Fibroblast of the aortic adventitia (primary cell): ENCODE measurements around the gene PPA2. TPM values are rescaled to one million over a fixed set of nuclear protein-coding genes. Genes with fewer than 3 reads are reported as not detected.
"Not testable (repeated sequence)": the region's sequence is repeated elsewhere in the genome, so short reads cannot be mapped to it uniquely, and the experiment has no call there.

Experiments used
- DNase-seq: peaks from one replicate; pipeline ENCODE4 v3.0.0-alpha.2; 2010; ENCODE audit warnings: low read depth
- H3K4me3 ChIP-seq: 2 replicates; pipeline ENCODE4 v1.5.1; 2011; ENCODE audit warnings: low read depth, mild to moderate bottlenecking, control low read depth, low read length, moderate library complexity
- total RNA-seq: library from RNA; depleted of rRNA; stranded (reverse); fragments of >200 nt; gene quantifications from 2 replicates; pipeline ENCODE4 v1.2.3, GENCODE V29; 2012; ENCODE audit warnings: low replicate concordance
- TF ChIP-seq, protein P1 (sequence below): IDR thresholded peaks from 2 replicates; pipeline ENCODE4 v1.5.1; 2011; ENCODE audit warnings: mild to moderate bottlenecking, low read length, control low read depth, inconsistent platforms; ENCODE audit not compliant: insufficient read depth

The PPA2 gene
- total RNA-seq, 1 donor, result 78.9 TPM

DNA sequence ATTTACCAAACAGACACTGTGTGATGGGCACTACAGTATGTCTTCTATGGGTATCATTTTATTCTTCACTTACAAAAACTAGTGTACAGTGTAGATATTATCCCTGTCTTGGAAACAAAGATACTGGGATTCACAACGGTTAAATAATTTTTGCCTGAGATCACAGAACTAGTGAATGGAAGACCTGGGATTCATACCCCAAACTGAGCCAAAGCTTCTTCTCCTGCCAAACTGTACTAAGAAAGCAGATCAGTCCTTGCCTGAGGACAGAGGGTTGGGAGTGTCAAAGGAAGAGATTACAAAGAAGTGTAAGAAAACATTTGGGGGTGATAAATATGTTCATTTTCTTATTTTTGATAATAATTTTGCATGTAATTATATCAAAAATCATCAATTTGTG lies 43.1 kb downstream of the PPA2 start:
- DNase-seq, result no peak
- TF ChIP-seq, protein P1, sequence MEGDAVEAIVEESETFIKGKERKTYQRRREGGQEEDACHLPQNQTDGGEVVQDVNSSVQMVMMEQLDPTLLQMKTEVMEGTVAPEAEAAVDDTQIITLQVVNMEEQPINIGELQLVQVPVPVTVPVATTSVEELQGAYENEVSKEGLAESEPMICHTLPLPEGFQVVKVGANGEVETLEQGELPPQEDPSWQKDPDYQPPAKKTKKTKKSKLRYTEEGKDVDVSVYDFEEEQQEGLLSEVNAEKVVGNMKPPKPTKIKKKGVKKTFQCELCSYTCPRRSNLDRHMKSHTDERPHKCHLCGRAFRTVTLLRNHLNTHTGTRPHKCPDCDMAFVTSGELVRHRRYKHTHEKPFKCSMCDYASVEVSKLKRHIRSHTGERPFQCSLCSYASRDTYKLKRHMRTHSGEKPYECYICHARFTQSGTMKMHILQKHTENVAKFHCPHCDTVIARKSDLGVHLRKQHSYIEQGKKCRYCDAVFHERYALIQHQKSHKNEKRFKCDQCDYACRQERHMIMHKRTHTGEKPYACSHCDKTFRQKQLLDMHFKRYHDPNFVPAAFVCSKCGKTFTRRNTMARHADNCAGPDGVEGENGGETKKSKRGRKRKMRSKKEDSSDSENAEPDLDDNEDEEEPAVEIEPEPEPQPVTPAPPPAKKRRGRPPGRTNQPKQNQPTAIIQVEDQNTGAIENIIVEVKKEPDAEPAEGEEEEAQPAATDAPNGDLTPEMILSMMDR, result no peak
- no peak overlapping the region for H3K4me3 ChIP-seq

DNA sequence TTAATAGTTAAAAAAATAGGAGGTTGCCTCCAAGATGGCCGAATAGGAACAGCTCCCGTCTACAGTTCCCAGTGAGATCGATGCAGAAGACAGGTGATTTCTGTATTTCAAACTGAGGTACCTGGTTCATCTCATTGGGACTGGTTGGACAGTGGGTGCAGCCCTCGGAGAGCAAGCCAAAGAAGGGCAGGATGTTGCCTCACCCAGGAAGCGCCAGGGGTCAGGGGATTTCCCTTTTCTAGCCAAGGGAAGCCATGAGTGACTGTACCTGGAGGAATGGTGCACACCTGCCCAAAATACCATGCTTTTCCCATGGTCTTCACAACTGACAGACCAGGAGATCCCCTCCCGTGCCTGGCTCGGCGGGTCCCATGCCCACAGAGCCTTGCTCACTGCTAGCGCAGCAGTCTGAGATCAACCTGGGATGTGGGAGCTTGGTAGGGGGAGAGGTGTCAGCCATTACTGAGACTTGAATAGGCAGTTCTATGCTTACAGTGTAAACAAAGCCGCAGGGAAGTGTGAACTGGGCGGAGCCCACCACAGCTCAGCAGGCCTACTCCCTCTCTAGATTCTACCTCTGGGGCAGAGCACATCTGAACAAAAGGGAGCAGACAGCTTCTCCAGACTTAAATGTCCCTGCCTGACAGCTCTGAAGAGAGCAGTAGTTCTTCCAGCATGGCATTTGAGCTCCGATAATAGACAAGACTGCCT lies 47.5 kb downstream of the PPA2 start:
- TF ChIP-seq, protein P1, result no peak
- H3K4me3 ChIP-seq, result no peak overlapping the region
- DNase-seq, result no peak

DNA sequence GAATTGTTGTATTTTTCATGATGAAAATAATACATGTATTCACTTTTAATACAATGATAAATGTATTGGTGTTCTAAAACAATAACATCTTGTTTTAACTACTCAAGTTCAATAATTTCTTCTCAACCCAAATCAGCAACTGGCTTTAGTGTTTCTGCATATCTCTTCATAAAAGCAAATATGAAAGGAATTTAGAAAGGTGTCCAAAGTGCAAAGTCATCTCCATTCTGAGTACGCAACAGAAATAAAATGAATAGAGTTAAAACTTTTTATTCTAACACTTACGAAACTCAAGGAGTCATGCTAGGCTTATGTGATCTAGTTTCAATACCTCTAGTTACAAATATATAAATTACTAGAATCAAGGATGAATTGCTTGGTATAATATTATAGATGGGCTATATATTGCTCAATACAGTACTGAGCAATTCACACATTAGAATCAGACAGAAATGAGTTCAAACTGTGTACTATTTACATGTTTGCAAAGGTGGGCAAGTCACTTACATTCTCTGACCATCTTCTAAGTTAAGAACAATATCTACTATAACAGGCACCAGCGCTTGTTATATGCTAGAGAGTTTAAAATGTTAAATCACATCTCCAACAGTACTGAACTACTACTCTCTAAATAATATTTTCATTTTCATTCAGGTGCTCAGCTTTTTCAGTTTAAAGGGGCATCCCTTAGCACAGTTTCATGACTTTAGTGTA lies 51.5 kb downstream of the PPA2 start:
- H3K4me3 ChIP-seq, result no peak overlapping the region
- TF ChIP-seq, protein P1, result no peak
- DNase-seq, result no peak

DNA sequence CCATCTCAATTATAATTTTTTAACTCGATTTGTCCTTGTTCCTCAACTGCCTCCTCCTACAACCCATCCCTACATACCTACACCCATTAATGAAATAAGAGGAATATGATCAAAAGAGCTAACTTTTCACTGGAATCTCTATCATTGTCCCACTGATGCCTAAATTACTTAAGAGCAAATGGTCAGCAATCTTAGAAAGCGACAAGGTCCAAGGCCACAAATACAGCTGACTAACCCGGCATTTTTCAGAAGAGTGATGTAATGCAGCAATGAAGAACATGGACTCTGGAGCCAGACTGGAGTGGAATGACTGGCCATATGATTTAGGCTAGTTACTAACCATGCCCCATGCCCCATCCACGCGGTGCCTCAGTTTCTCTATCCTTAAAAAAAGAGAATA lies 56.2 kb downstream of the PPA2 start:
- DNase-seq, result no peak
- TF ChIP-seq, protein P1, result no peak
- no peak overlapping the region for H3K4me3 ChIP-seq

- TF ChIP-seq, protein P1, result no peak
- no peak overlapping the region for H3K4me3 ChIP-seq
- DNase-seq, result no peak
Observed at GRCh38 chr4:105415281-105415744, 58.5 kb downstream of the PPA2 start.

- H3K4me3 ChIP-seq, result no peak overlapping the region
- no peak for DNase-seq
- TF ChIP-seq, protein P1, result no peak
Observed at GRCh38 chr4:105414316-105414715, 59.5 kb downstream of the PPA2 start.

GRCh38 chr4:105409135-105409534 lies 64.7 kb downstream of the PPA2 start:
- not testable (repeated sequence) for DNase-seq, H3K4me3 ChIP-seq
